ENCODE measurements around the gene IFT57. TPM values are rescaled to one million over a fixed set of nuclear protein-coding genes. Genes with fewer than 3 reads are reported as not detected.

IFT57 gene
- total and polyA plus RNA-seq, 9 of the 15 experiments (the other 6 are each of a cell fraction or from before 2014, with no cell fraction given), result 1.5 to 20.1 (median 9.9) TPM

DNA sequence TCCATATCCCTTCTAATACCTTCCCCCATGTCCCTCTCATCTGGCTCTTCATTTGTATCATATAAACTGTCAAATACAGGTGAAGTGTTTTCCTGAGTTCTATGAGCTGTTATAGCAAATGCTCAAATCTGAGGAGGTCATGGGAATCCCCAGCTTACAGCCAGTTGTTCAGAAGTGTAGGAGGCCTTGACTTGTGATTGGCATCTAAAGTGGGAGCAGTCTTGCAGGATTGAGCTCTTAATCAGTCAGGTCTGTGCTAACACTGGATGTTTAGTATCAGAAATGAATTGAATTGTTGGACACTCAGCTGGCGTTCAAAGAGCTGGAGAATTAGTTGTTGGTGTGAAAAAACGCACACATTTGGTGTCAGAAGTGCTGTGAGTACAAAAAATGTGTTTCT, 65.0 kb downstream of the IFT57 start (continued):
- no peak for TF ChIP-seq CTCF (IDR thresholded peaks at IDR 0.05 in 2 of 3, conservative IDR thresholded peaks at IDR 0.05 in 1 of 3; ENCODE audit: insufficient read depth in 2 of 3, low read depth in 1 of 3, low read length in 3 of 3)
- TF ChIP-seq HMG20B (CRISPR knock-in tag; IDR thresholded peaks at IDR 0.05), result no peak
- no peak for TF ChIP-seq ETV5 (CRISPR knock-in tag; IDR thresholded peaks at IDR 0.05; ENCODE audit: low read depth)
- TF ChIP-seq, protein P1, sequence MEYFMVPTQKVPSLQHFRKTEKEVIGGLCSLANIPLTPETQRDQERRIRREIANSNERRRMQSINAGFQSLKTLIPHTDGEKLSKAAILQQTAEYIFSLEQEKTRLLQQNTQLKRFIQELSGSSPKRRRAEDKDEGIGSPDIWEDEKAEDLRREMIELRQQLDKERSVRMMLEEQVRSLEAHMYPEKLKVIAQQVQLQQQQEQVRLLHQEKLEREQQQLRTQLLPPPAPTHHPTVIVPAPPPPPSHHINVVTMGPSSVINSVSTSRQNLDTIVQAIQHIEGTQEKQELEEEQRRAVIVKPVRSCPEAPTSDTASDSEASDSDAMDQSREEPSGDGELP (CRISPR knock-in tag; IDR thresholded peaks at IDR 0.05; ENCODE audit: borderline replicate concordance), result no peak
- TF ChIP-seq ZBTB33 (CRISPR knock-in tag; IDR thresholded peaks at IDR 0.05), result no peak
- TF ChIP-seq, protein P2, sequence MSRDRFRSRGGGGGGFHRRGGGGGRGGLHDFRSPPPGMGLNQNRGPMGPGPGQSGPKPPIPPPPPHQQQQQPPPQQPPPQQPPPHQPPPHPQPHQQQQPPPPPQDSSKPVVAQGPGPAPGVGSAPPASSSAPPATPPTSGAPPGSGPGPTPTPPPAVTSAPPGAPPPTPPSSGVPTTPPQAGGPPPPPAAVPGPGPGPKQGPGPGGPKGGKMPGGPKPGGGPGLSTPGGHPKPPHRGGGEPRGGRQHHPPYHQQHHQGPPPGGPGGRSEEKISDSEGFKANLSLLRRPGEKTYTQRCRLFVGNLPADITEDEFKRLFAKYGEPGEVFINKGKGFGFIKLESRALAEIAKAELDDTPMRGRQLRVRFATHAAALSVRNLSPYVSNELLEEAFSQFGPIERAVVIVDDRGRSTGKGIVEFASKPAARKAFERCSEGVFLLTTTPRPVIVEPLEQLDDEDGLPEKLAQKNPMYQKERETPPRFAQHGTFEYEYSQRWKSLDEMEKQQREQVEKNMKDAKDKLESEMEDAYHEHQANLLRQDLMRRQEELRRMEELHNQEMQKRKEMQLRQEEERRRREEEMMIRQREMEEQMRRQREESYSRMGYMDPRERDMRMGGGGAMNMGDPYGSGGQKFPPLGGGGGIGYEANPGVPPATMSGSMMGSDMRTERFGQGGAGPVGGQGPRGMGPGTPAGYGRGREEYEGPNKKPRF (IDR thresholded peaks at IDR 0.05; ENCODE audit: low read depth, low read length), result no peak
- no peak for TF ChIP-seq BCOR (IDR thresholded peaks at IDR 0.05)
- TF ChIP-seq ZNF644 (tag; IDR thresholded peaks at IDR 0.05; ENCODE audit: low read depth), result no peak
- no peak for TF ChIP-seq RHOXF2B (CRISPR knock-in tag; conservative IDR thresholded peaks at IDR 0.05)
- TF ChIP-seq, protein P3, sequence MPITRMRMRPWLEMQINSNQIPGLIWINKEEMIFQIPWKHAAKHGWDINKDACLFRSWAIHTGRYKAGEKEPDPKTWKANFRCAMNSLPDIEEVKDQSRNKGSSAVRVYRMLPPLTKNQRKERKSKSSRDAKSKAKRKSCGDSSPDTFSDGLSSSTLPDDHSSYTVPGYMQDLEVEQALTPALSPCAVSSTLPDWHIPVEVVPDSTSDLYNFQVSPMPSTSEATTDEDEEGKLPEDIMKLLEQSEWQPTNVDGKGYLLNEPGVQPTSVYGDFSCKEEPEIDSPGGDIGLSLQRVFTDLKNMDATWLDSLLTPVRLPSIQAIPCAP (CRISPR knock-in tag; IDR thresholded peaks at IDR 0.05; ENCODE audit: borderline replicate concordance), result no peak
